SK-N-SH (cell line): ENCODE measurements around the gene DHRS1.

Experiments used
- CHD2 ChIP-seq: fragments of 150-350 bp; IDR thresholded peaks from 2 replicates; pipeline ENCODE4 v1.6.1; 2018; ENCODE audit warnings: low read length; ENCODE audit not compliant: partially characterized antibody
- CTCF ChIP-seq: fragments of 200-600 bp; sonication (generic); IDR thresholded peaks from 2 replicates; pipeline ENCODE4 v1.6.1; 2017; ENCODE audit warnings: antibody characterized with exemption, mild to moderate bottlenecking, moderate library complexity
- EP300 ChIP-seq, 2 experiments: IDR thresholded peaks; 2 replicates each; pipeline versions ENCODE4 v1.4.0 to v1.6.1; 2012; ENCODE audit warnings: borderline replicate concordance in 1 of 2, low read depth in 1 of 2, low read length in 1 of 2
- EZH2phosphoT487 ChIP-seq: fragments of 200-600 bp; sonication (generic); IDR thresholded peaks from 2 replicates; pipeline ENCODE4 v1.6.1; 2017; ENCODE audit warnings: low read depth, mixed run types, mild to moderate bottlenecking, antibody characterized with exemption, moderate library complexity, borderline replicate concordance
- MAX ChIP-seq: IDR thresholded peaks from 2 replicates; pipeline ENCODE4 v1.4.0; 2012; ENCODE audit warnings: low read depth
- NRF1 ChIP-seq: IDR thresholded peaks from 2 replicates; pipeline ENCODE4 v1.6.1; 2012; ENCODE audit warnings: low read depth, mild to moderate bottlenecking, low read length
- POLR2AphosphoS5 ChIP-seq: IDR thresholded peaks from 2 replicates; pipeline ENCODE4 v1.6.1; 2012; ENCODE audit warnings: low read depth, low read length
- RAD21 ChIP-seq: IDR thresholded peaks from 2 replicates; pipeline ENCODE4 v1.6.1; 2012; ENCODE audit warnings: mild to moderate bottlenecking, low read length
- REST ChIP-seq: IDR thresholded peaks from 2 replicates; pipeline ENCODE4 v1.6.1; 2012; ENCODE audit warnings: mild to moderate bottlenecking, low read depth, low read length, moderate library complexity
- SIN3A ChIP-seq: IDR thresholded peaks from 2 replicates; pipeline ENCODE4 v1.6.1; 2012; ENCODE audit warnings: low read depth, mild to moderate bottlenecking, low read length, moderate library complexity, borderline replicate concordance
- USF1 ChIP-seq: IDR thresholded peaks from 2 replicates; pipeline ENCODE4 v1.4.0; 2012; ENCODE audit warnings: low read depth, borderline replicate concordance
- USF2 ChIP-seq: fragments of 150-350 bp; IDR thresholded peaks from 2 replicates; pipeline ENCODE4 v1.6.1; 2017; ENCODE audit warnings: antibody characterized with exemption, low read length, low read depth, borderline replicate concordance
- YY1 ChIP-seq: IDR thresholded peaks from 2 replicates; pipeline ENCODE4 v1.4.0; 2012; ENCODE audit warnings: low read depth, mild to moderate bottlenecking

GRCh38 chr14:24277606-24278321 lies 21.8 kb downstream of the DHRS1 start:
- TF ChIP-seq USF1 (no peak), MAX (no peak), CTCF (no peak), NRF1 (no peak), POLR2AphosphoS5 (no peak), RAD21 (no peak), EP300 (IDR thresholded peaks at IDR 0.05; ENCODE audit: borderline replicate concordance in 1 of 2, low read depth in 1 of 2, low read length in 1 of 2) (no peak), YY1 (no peak), CHD2 (no peak), USF2 (no peak), REST (no peak), SIN3A (no peak), EZH2phosphoT487 (no peak)
